GM12878 (cell line): ENCODE measurements around the gene ZNF322. TPM values are rescaled to one million over a fixed set of nuclear protein-coding genes. Genes with fewer than 3 reads are reported as not detected.

Source experiments
- ATF3 ChIP-seq: IDR thresholded peaks from 2 replicates; pipeline ENCODE4 v1.6.1; 2011; ENCODE audit warnings: low read depth, mild to moderate bottlenecking, low read length, moderate library complexity, borderline replicate concordance; ENCODE audit errors: extremely low read depth
- ATF7 ChIP-seq: fragments of 450-650 bp; IDR thresholded peaks from 2 replicates; pipeline ENCODE4 v1.6.1; 2016; ENCODE audit warnings: low read depth, mild to moderate bottlenecking
- CREM ChIP-seq: IDR thresholded peaks from 2 replicates; pipeline ENCODE4 v1.6.1; 2014; ENCODE audit warnings: antibody characterized with exemption, low read depth
- DPF2 ChIP-seq: fragments of 450-650 bp; IDR thresholded peaks from 2 replicates; pipeline ENCODE4 v1.6.1; 2017; ENCODE audit warnings: mild to moderate bottlenecking
- EGR1 ChIP-seq, 2 experiments: IDR thresholded peaks; 1 replicate in 1 of 2; 2 replicates in 1 of 2; pipeline ENCODE4 v1.6.1; 2011 to 2012; ENCODE audit warnings: low read depth in 2 of 2, low read length in 2 of 2, borderline replicate concordance in 1 of 2, mild to moderate bottlenecking in 1 of 2, moderate library complexity in 1 of 2
- GATAD2B ChIP-seq: fragments of 450-650 bp; conservative IDR thresholded peaks from 2 replicates; pipeline ENCODE4 v1.6.1; 2017; ENCODE audit warnings: low read depth, mild to moderate bottlenecking, moderate library complexity
- HDAC6 ChIP-seq: fragments of 200-600 bp; sonication (generic); IDR thresholded peaks from one replicate; pipeline ENCODE4 v1.8.0; 2017; ENCODE audit warnings: antibody characterized with exemption; ENCODE audit not compliant: unreplicated experiment
- HDGF ChIP-seq: fragments of 450-650 bp; IDR thresholded peaks from 2 replicates; pipeline ENCODE4 v1.6.1; 2016; ENCODE audit warnings: antibody characterized with exemption
- JUND ChIP-seq: IDR thresholded peaks from 2 replicates; pipeline ENCODE4 v1.6.1; 2012; ENCODE audit warnings: low read depth, mild to moderate bottlenecking, low read length, improper control_type of control experiment, moderate library complexity
- KLF5 ChIP-seq: fragments of 450-650 bp; IDR thresholded peaks from 2 replicates; pipeline ENCODE4 v1.6.1; 2014; ENCODE audit warnings: mild to moderate bottlenecking; ENCODE audit not compliant: partially characterized antibody
- MEF2A ChIP-seq: IDR thresholded peaks from 2 replicates; pipeline ENCODE4 v1.6.1; 2011; ENCODE audit warnings: low read depth, mild to moderate bottlenecking, low read length, moderate library complexity; ENCODE audit not compliant: insufficient read depth
- MXI1 ChIP-seq: fragments of 150-350 bp; IDR thresholded peaks from 2 replicates; pipeline ENCODE4 v1.6.1; 2011; ENCODE audit warnings: low read depth, mild to moderate bottlenecking, inconsistent platforms, low read length, improper control_type of control experiment
- PAX5 ChIP-seq: IDR thresholded peaks from 2 replicates; pipeline ENCODE4 v1.6.1; 2011; ENCODE audit warnings: low read depth, low read length, borderline replicate concordance
- PML ChIP-seq: IDR thresholded peaks from 2 replicates; pipeline ENCODE4 v1.6.1; 2012; ENCODE audit warnings: low read length, inconsistent platforms
- POLR2A ChIP-seq: IDR thresholded peaks from 2 replicates; pipeline ENCODE4 v1.6.1; 2011; ENCODE audit warnings: low read depth, mild to moderate bottlenecking, low read length
- POLR2AphosphoS2 ChIP-seq: IDR thresholded peaks from 2 replicates; pipeline ENCODE4 v1.6.1; 2011; ENCODE audit warnings: low read depth, mild to moderate bottlenecking, low read length, improper control_type of control experiment, moderate library complexity
- RAD51 ChIP-seq: fragments of 450-650 bp; IDR thresholded peaks from 2 replicates; pipeline ENCODE4 v1.6.1; 2016; ENCODE audit warnings: moderate library complexity, mild to moderate bottlenecking, inconsistent platforms
- REST ChIP-seq: IDR thresholded peaks from 2 replicates; pipeline ENCODE4 v1.6.1; 2012; ENCODE audit warnings: mild to moderate bottlenecking, low read depth, low read length
- RUNX3 ChIP-seq: IDR thresholded peaks from 2 replicates; pipeline ENCODE4 v1.6.1; 2012; ENCODE audit warnings: low read length, inconsistent platforms
- SP1 ChIP-seq: IDR thresholded peaks from one replicate; pipeline ENCODE4 v1.6.1; 2011; ENCODE audit warnings: low read depth, low read length
- TAF1 ChIP-seq: IDR thresholded peaks from 2 replicates; pipeline ENCODE4 v1.6.1; 2011; ENCODE audit warnings: mild to moderate bottlenecking, low read depth, low read length, borderline replicate concordance
- ZNF274 ChIP-seq: IDR thresholded peaks from one replicate; pipeline ENCODE4 v1.8.0; 2011; ENCODE audit not compliant: insufficient read length, insufficient read depth
- ZNF622 ChIP-seq: fragments of 450-650 bp; IDR thresholded peaks from 2 replicates; pipeline ENCODE4 v1.6.1; 2017; ENCODE audit warnings: mild to moderate bottlenecking, inconsistent platforms
- polyA plus RNA-seq, 11 experiments: library from polyadenylated mRNA; depleted of rRNA in 4 of 11; unstranded in 6 of 11; stranded (reverse) in 5 of 11; fragments of >200 nt; fragmentation: Nextera tagmentation in 4 of 11; fragmentation: Illumina TruSeq in 1 of 11; extraction: Ambion mirVana in 4 of 11; extraction: Trizol in 1 of 11; gene quantifications; 1 replicate in 1 of 11; 2 replicates in 10 of 11; pipeline versions ENCODE4 v1.2.1 to v1.2.3, GENCODE V29; 2011 to 2016; ENCODE audit warnings: inconsistent platforms in 2 of 11, missing spikeins in 2 of 11, low read depth in 1 of 11
- total RNA-seq, 4 experiments: library from RNA; depleted of rRNA in 3 of 4; stranded (reverse); fragments of >200 nt in 3 of 4; fragmentation: Illumina TruSeq in 1 of 4; extraction: Trizol in 1 of 4; gene quantifications; 2 replicates each; pipeline versions ENCODE4 v1.2.1 to v1.2.3, GENCODE V29; 2013 to 2021
- TF ChIP-seq, protein P1 (sequence below): fragments of 450-650 bp; IDR thresholded peaks from 2 replicates; pipeline ENCODE4 v1.6.1; 2016; ENCODE audit warnings: mild to moderate bottlenecking
- TF ChIP-seq, protein P2 (sequence below): IDR thresholded peaks from 2 replicates; pipeline ENCODE4 v1.6.1; 2012; ENCODE audit warnings: low read depth, low read length, improper control_type of control experiment

ZNF322 gene
- total and polyA plus RNA-seq, 10 of the 15 experiments (the other 5 are each of a cell fraction or from before 2014, with no cell fraction given): 2.7 to 19.1 (median 11.9) TPM

GRCh38 chr6:26659042-26659999 is at the start of gene ZNF322 (continued):
- TF ChIP-seq ATF3 (peak; percentile 16; the same call in 1 of the 2 replicates), SP1 (peak; percentile 67), DPF2 (0 out of 2 replicates have a peak, but pooled peaks have one; percentile 30), GATAD2B (0 out of 2 replicates have a peak, but pooled peaks have one; percentile 46), PML (peak; percentile 44; the same call in 1 of the 2 replicates), POLR2AphosphoS2 (0 out of 2 replicates have a peak, but pooled peaks have one; percentile 39), REST (no peak), POLR2A (peak; percentile 71), TAF1 (peak; percentile 55; the same call in 1 of the 2 replicates), RUNX3 (0 out of 2 replicates have a peak, but pooled peaks have one; percentile 26), CREM (no peak), RAD51 (peak; percentile 95), PAX5 (no peak), MXI1 (0 out of 2 replicates have a peak, but pooled peaks have one; percentile 37), MEF2A (no peak), KLF5 (no peak), ZNF274 (no peak), HDAC6 (no peak), ZNF622 (no peak), JUND (no peak), HDGF (no peak), ATF7 (no peak), EGR1 (IDR thresholded peaks at IDR 0.05; ENCODE audit: borderline replicate concordance in 1 of 2, low read depth in 2 of 2, low read length in 2 of 2) (peak in 1 of 2 experiments; percentile 90; a peak in 2 of 3 replicates)
- TF ChIP-seq, protein P1, sequence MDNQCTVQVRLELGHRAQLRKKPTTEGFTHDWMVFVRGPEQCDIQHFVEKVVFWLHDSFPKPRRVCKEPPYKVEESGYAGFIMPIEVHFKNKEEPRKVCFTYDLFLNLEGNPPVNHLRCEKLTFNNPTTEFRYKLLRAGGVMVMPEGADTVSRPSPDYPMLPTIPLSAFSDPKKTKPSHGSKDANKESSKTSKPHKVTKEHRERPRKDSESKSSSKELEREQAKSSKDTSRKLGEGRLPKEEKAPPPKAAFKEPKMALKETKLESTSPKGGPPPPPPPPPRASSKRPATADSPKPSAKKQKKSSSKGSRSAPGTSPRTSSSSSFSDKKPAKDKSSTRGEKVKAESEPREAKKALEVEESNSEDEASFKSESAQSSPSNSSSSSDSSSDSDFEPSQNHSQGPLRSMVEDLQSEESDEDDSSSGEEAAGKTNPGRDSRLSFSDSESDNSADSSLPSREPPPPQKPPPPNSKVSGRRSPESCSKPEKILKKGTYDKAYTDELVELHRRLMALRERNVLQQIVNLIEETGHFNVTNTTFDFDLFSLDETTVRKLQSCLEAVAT: no peak
- TF ChIP-seq, protein P2, sequence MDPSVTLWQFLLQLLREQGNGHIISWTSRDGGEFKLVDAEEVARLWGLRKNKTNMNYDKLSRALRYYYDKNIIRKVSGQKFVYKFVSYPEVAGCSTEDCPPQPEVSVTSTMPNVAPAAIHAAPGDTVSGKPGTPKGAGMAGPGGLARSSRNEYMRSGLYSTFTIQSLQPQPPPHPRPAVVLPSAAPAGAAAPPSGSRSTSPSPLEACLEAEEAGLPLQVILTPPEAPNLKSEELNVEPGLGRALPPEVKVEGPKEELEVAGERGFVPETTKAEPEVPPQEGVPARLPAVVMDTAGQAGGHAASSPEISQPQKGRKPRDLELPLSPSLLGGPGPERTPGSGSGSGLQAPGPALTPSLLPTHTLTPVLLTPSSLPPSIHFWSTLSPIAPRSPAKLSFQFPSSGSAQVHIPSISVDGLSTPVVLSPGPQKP: no peak
